BJ (cell line): ENCODE measurements around the gene SMYD3. TPM values are rescaled to one million over a fixed set of nuclear protein-coding genes. Genes with fewer than 3 reads are reported as not detected.

Source experiments
- CTCF ChIA-PET: fragments of 350-600 bp; formaldehyde crosslinking; extraction: SDS; loops from one replicate; lab custom pipeline; 2021; ENCODE audit warnings: antibody characterized with exemption, inconsistent platforms; lab: Yijun Ruan, JAX
- POLR2A ChIA-PET: fragments of 300-600 bp; sonication (Branson Sonifier 250); formaldehyde crosslinking; extraction: SDS; loops from one replicate; lab custom pipeline; 2021; ENCODE audit warnings: antibody characterized with exemption; lab: Charles Lee
- DNase-seq: peaks from one replicate; pipeline ENCODE4 v3.0.0-alpha.2; 2011; ENCODE audit warnings: low read depth
- H3K27me3 ChIP-seq: 2 replicates; pipeline ENCODE4 v1.6.0; 2011; ENCODE audit warnings: low read length; ENCODE audit not compliant: control insufficient read depth, insufficient read depth
- H3K36me3 ChIP-seq: 2 replicates; pipeline ENCODE4 v1.5.1; 2011; ENCODE audit warnings: low read length; ENCODE audit not compliant: control insufficient read depth, insufficient read depth
- H3K4me3 ChIP-seq: 2 replicates; pipeline ENCODE4 v1.5.1; 2011; ENCODE audit warnings: low read depth, mild to moderate bottlenecking, control low read depth, low read length
- CTCF ChIP-seq: IDR thresholded peaks from 2 replicates; pipeline ENCODE4 v1.5.1; 2011; ENCODE audit warnings: low read depth, mild to moderate bottlenecking, control low read depth, inconsistent platforms, low read length, moderate library complexity; ENCODE audit not compliant: insufficient read depth
- polyA plus RNA-seq: library from polyadenylated mRNA; depleted of rRNA; stranded (reverse); fragments of >200 nt; gene quantifications from 2 replicates; pipeline ENCODE4 v1.2.3, GENCODE V29; 2011

Gene SMYD3
- polyA plus RNA-seq, 1 experiment: 26.1 TPM

- POLR2A ChIA-PET: interaction anchor here (0.5 kb wide), 1 partner anchor 327 kb away, joined by 4 read pairs; no protein-coding TSS in a partner anchor
Measured at GRCh38 chr1:246483569-246483933, 23.5 kb downstream of the SMYD3 start.

GRCh38 chr1:246482805-246483568, 24.1 kb downstream of the SMYD3 start:
- ChIA-PET POLR2A (interaction anchor here (0.5 kb wide), 1 partner anchor 327 kb away, joined by 4 read pairs; no protein-coding TSS in a partner anchor), CTCF (interaction anchor here (0.8 to 1.7 kb wide), 4 partner anchors 10 to 200 kb away, joined by 3 to 9 read pairs (median 4); no protein-coding TSS in a partner anchor)
- no peak overlapping the region for H3K4me3 ChIP-seq
- DNase-seq: no peak
- no peaks in the 10 kb centered on the region for H3K27me3 ChIP-seq
- no peaks in the 10 kb centered on the region for H3K36me3 ChIP-seq
- no peak for TF ChIP-seq CTCF

More at GRCh38 chr1:246483569-246483933, 23.5 kb downstream of the SMYD3 start:
- CTCF ChIA-PET: interaction anchor here (0.8 to 1.7 kb wide), 4 partner anchors 9 to 200 kb away, joined by 3 to 9 read pairs (median 4); no protein-coding TSS in a partner anchor
- H3K4me3 ChIP-seq: no peak overlapping the region
- H3K27me3 ChIP-seq: no peaks in the 10 kb centered on the region
- TF ChIP-seq CTCF: no peak
- DNase-seq: no peak
- H3K36me3 ChIP-seq: no peaks in the 10 kb centered on the region

- no peak for DNase-seq
- Histone ChIP-seq H3K4me3 (no peak overlapping the region), H3K27me3 (no peaks in the 10 kb centered on the region), H3K36me3 (no peaks in the 10 kb centered on the region)
- POLR2A ChIA-PET: no interaction called here
- CTCF ChIA-PET: interaction anchor here (1.0 to 1.5 kb wide), 3 partner anchors 9 to 13 kb away, joined by 5 to 7 read pairs (median 5); no protein-coding TSS in a partner anchor
- no peak for TF ChIP-seq CTCF
Measured at GRCh38 chr1:246479061-246479460, 28.0 kb downstream of the SMYD3 start.

- Histone ChIP-seq H3K4me3 (no peak overlapping the region), H3K27me3 (no peaks in the 10 kb centered on the region), H3K36me3 (no peaks in the 10 kb centered on the region)
- ChIA-PET CTCF (interaction anchor here (1.1 to 1.5 kb wide), 2 partner anchors 11 to 12 kb away, joined by 4 to 7 read pairs; no protein-coding TSS in a partner anchor), POLR2A (no interaction called here)
- DNase-seq: no peak
- no peak for TF ChIP-seq CTCF
Measured at GRCh38 chr1:246477634-246478033, 29.4 kb downstream of the SMYD3 start.

- H3K36me3 ChIP-seq: no peaks in the 10 kb centered on the region
- TF ChIP-seq CTCF: no peak
- H3K4me3 ChIP-seq: no peak overlapping the region
- H3K27me3 ChIP-seq: no peaks in the 10 kb centered on the region
- CTCF ChIA-PET: interaction anchor here (0.6 to 1.1 kb wide), 3 partner anchors 11 to 63 kb away, joined by 3 to 4 read pairs (median 3); no protein-coding TSS in a partner anchor
- no peak for DNase-seq
- POLR2A ChIA-PET: interaction anchor here (0.6 kb wide), 1 partner anchor 1175 kb away, joined by 3 read pairs; no protein-coding TSS in a partner anchor
Measured at GRCh38 chr1:246476771-246477170, 30.3 kb downstream of the SMYD3 start.
